Measurements from ENCODE around the gene IKBKE.

GRCh38 chr1:206538086-206538770 is 68.0 kb downstream of the IKBKE start:
- TF ChIP-seq POLR2A (IDR thresholded peaks at IDR 0.05; ENCODE audit: low read length) (no peak), GATA1 (IDR thresholded peaks at IDR 0.05; ENCODE audit: low read depth, low read length) (no peak)
